ENCODE results near the gene ERMP1. TPM values are rescaled to one million over a fixed set of nuclear protein-coding genes. Genes with fewer than 3 reads are reported as not detected.

The ERMP1 gene
- polyA plus RNA-seq, 3 donors = 2.5 to 3.7 (median 3.6) TPM

DNA sequence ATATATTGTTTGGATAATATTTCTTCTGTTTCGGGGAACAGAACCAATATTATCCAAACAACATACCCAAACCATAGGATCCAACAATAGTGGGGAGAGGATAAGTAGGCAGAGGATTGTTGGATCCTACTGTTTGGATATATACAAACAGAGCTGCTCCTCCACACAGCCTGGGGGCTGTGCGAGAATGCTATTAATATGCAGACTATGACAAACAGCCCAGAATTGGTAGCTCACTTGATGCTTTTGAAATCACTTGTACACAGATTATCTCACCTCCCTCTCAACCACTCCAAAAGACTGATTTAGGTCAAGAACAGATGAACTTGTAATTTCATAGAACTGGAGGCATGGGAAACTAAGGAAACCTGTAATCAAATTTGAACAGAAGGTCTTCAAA is 33.4 kb upstream of the ERMP1 start:
- no peaks in the 10 kb centered on the region for H3K4me1 ChIP-seq (ENCODE audit: control insufficient read depth in 1 of 2, insufficient read depth in 2 of 2, low read length in 2 of 2)
- Mint-ChIP-seq H3K9me3 (peaks cover 0 to 4% (median 0%) of the 10 kb centered on the region in 7 donors), H3K4me1 (no peaks in the 10 kb centered on the region), H3K27me3 (ENCODE audit: low read depth in 3 of 3) (peaks cover 0 to 2% (median 0%) of the 10 kb centered on the region in 3 donors), H3K27ac (no peak overlapping the region), H3K36me3 (peaks cover 0 to 1% of the 10 kb centered on the region in 2 donors), H3K4me3 (no peak overlapping the region)
- no peaks in the 10 kb centered on the region for H4K20me1 ChIP-seq (ENCODE audit: insufficient read depth, low read length)
- no peak overlapping the region for H2AFZ ChIP-seq (ENCODE audit: insufficient read depth, low read depth, low read length, poor library complexity, severe bottlenecking)
- intact Hi-C loops (cut with micrococcal nuclease) = no loop called here
- no peaks in the 10 kb centered on the region for H3K27me3 ChIP-seq (ENCODE audit: control insufficient read depth in 2 of 2, insufficient read depth in 2 of 2, low read length in 2 of 2)
- no peaks in the 10 kb centered on the region for H3K79me2 ChIP-seq (ENCODE audit: insufficient read depth, low read length)
- H3K4me2 ChIP-seq (replicated peaks; ENCODE audit: extremely low read depth, low read length, poor library complexity, severe bottlenecking) = no peak overlapping the region
- no peaks in the 10 kb centered on the region for H3K9me3 ChIP-seq (replicated peaks in 1 of 2; ENCODE audit: control insufficient read depth in 1 of 2, insufficient read depth in 1 of 2, low read length in 2 of 2)
- H3K9ac ChIP-seq (ENCODE audit: insufficient read depth, low read length, poor library complexity, severe bottlenecking) = no peak overlapping the region
- WGBS (ENCODE audit: insufficient coverage) = no CpG with 5 or more reads among the region's 2 CpGs
- no peak overlapping the region for H3K4me3 ChIP-seq (replicated peaks in 1 of 3; ENCODE audit: low read depth in 2 of 3, low read length in 3 of 3)
- TF ChIP-seq, protein P1, sequence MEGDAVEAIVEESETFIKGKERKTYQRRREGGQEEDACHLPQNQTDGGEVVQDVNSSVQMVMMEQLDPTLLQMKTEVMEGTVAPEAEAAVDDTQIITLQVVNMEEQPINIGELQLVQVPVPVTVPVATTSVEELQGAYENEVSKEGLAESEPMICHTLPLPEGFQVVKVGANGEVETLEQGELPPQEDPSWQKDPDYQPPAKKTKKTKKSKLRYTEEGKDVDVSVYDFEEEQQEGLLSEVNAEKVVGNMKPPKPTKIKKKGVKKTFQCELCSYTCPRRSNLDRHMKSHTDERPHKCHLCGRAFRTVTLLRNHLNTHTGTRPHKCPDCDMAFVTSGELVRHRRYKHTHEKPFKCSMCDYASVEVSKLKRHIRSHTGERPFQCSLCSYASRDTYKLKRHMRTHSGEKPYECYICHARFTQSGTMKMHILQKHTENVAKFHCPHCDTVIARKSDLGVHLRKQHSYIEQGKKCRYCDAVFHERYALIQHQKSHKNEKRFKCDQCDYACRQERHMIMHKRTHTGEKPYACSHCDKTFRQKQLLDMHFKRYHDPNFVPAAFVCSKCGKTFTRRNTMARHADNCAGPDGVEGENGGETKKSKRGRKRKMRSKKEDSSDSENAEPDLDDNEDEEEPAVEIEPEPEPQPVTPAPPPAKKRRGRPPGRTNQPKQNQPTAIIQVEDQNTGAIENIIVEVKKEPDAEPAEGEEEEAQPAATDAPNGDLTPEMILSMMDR (IDR thresholded peaks at IDR 0.05) = no peak
- no peak overlapping the region for H3K27ac ChIP-seq (ENCODE audit: low read depth in 1 of 2, low read length in 2 of 2)
- DNase-seq = no peak
- no peaks in the 10 kb centered on the region for H3K36me3 ChIP-seq (replicated peaks in 1 of 2; ENCODE audit: control insufficient read depth in 1 of 2, insufficient read depth in 2 of 2, low read length in 2 of 2)

DNA sequence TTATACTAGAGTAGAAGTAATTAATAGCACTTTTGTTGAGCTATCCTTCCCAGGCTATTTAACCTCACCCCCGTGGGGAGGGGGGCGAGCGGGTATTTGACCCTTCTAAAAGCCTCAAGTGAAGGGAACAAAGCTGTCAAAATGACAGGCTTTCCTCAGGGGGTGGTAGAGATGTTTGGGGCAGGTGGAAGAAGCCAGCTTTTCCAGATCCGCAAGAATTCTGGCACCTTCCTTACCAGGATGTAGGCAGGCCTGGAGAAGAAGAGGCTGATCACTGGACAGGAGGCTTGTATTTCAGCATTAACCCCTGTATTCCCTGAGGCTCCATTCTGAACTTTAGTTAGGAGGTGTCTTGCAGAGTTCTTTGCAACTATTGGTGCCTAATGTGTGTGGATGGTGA is 31.5 kb upstream of the ERMP1 start:
- H3K79me2 ChIP-seq (ENCODE audit: insufficient read depth, low read length) = no peaks in the 10 kb centered on the region
- no peaks in the 10 kb centered on the region for H3K36me3 ChIP-seq (replicated peaks in 1 of 2; ENCODE audit: control insufficient read depth in 1 of 2, insufficient read depth in 2 of 2, low read length in 2 of 2)
- Mint-ChIP-seq H3K27me3 (ENCODE audit: low read depth in 3 of 3) (peaks cover 0 to 2% (median 0%) of the 10 kb centered on the region in 3 donors), H3K27ac (peak overlapping the region in 1 of 7 donors; percentile 64), H3K4me1 (no peaks in the 10 kb centered on the region), H3K4me3 (no peak overlapping the region), H3K36me3 (peaks cover 0 to 1% of the 10 kb centered on the region in 2 donors), H3K9me3 (peaks cover 0 to 4% (median 0%) of the 10 kb centered on the region in 7 donors)
- H2AFZ ChIP-seq (ENCODE audit: insufficient read depth, low read depth, low read length, poor library complexity, severe bottlenecking) = no peak overlapping the region
- TF ChIP-seq, protein P1 (IDR thresholded peaks at IDR 0.05) = no peak
- DNase-seq = no peak
- H3K9ac ChIP-seq (ENCODE audit: insufficient read depth, low read length, poor library complexity, severe bottlenecking) = no peak overlapping the region
- H3K9me3 ChIP-seq (replicated peaks in 1 of 2; ENCODE audit: control insufficient read depth in 1 of 2, insufficient read depth in 1 of 2, low read length in 2 of 2) = no peaks in the 10 kb centered on the region
- H3K4me1 ChIP-seq (ENCODE audit: control insufficient read depth in 1 of 2, insufficient read depth in 2 of 2, low read length in 2 of 2) = no peaks in the 10 kb centered on the region
- H3K27me3 ChIP-seq (ENCODE audit: control insufficient read depth in 2 of 2, insufficient read depth in 2 of 2, low read length in 2 of 2) = no peaks in the 10 kb centered on the region
- H3K27ac ChIP-seq (ENCODE audit: low read depth in 1 of 2, low read length in 2 of 2) = no peak overlapping the region
- no peak overlapping the region for H3K4me3 ChIP-seq (replicated peaks in 1 of 3; ENCODE audit: low read depth in 2 of 3, low read length in 3 of 3)
- WGBS (ENCODE audit: insufficient coverage) = 100% methylated on average over 1 of the region's 4 CpGs
- no peak overlapping the region for H3K4me2 ChIP-seq (replicated peaks; ENCODE audit: extremely low read depth, low read length, poor library complexity, severe bottlenecking)
- no peaks in the 10 kb centered on the region for H4K20me1 ChIP-seq (ENCODE audit: insufficient read depth, low read length)
- intact Hi-C loops (cut with micrococcal nuclease) = no loop called here

Measured in CD14-positive monocyte (primary cell).